AG09309 (cell line): Measurements from ENCODE around the gene SLC36A4.
"Not testable (repeated sequence)": the region's sequence is repeated elsewhere in the genome, so short reads cannot be mapped to it uniquely, and the experiment has no call there.

Experiments
- DNase-seq: peaks from one replicate; pipeline ENCODE4 v3.0.0-alpha.2; 2010; ENCODE audit warnings: low read depth
- H3K4me3 ChIP-seq: 2 replicates; pipeline ENCODE4 v1.5.1; 2011; ENCODE audit warnings: mild to moderate bottlenecking, low read depth, low read length, moderate library complexity; ENCODE audit not compliant: control insufficient read depth
- TF ChIP-seq, protein P1 (sequence below): IDR thresholded peaks from 2 replicates; pipeline ENCODE4 v1.5.1; 2011; ENCODE audit warnings: mild to moderate bottlenecking, low read depth, low read length, inconsistent platforms; ENCODE audit not compliant: insufficient read depth, control insufficient read depth; ENCODE audit errors: missing control alignments

The SLC36A4 gene

GRCh38 chr11:93197380-93198214 is at the start of gene SLC36A4:
SLC36A4 (minus strand) TSS chr11:93197991; CDS start chr11:93197832, 159 bp downstream.
- TF ChIP-seq, protein P1, sequence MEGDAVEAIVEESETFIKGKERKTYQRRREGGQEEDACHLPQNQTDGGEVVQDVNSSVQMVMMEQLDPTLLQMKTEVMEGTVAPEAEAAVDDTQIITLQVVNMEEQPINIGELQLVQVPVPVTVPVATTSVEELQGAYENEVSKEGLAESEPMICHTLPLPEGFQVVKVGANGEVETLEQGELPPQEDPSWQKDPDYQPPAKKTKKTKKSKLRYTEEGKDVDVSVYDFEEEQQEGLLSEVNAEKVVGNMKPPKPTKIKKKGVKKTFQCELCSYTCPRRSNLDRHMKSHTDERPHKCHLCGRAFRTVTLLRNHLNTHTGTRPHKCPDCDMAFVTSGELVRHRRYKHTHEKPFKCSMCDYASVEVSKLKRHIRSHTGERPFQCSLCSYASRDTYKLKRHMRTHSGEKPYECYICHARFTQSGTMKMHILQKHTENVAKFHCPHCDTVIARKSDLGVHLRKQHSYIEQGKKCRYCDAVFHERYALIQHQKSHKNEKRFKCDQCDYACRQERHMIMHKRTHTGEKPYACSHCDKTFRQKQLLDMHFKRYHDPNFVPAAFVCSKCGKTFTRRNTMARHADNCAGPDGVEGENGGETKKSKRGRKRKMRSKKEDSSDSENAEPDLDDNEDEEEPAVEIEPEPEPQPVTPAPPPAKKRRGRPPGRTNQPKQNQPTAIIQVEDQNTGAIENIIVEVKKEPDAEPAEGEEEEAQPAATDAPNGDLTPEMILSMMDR = no peak
- peak within 1 kb of the TSS; percentile 84 for H3K4me3 ChIP-seq
- DNase-seq = peak; percentile 93

DNA sequence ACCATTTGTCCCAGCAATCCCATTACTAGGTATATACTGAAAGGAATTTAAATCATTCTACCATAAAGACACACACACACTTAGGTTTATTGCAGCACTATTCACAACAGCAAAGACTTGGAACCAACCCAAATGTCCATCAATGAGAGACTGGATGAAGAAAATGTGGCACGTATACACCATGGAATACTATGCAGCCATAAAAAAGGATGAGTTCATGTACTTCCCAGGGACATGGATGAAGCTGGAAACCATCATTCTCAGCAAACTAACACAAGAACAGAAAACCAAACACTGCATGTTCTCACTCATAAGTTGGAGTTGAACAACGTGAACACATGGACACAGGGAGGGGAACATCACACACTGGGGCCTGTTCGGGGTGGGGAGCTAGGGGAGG is 49.0 kb upstream of the SLC36A4 start:
- not testable (repeated sequence) for DNase-seq, H3K4me3 ChIP-seq

GRCh38 chr11:93244018-93244417 is 46.2 kb upstream of the SLC36A4 start:
- H3K4me3 ChIP-seq = no peak overlapping the region
- no peak for DNase-seq
- TF ChIP-seq, protein P1 = no peak

GRCh38 chr11:93239966-93240365 is 42.2 kb upstream of the SLC36A4 start:
- H3K4me3 ChIP-seq = no peak overlapping the region
- TF ChIP-seq, protein P1 = no peak
- no peak for DNase-seq

GRCh38 chr11:93238956-93239355 is 41.2 kb upstream of the SLC36A4 start:
- DNase-seq = no peak
- TF ChIP-seq, protein P1 = no peak
- no peak overlapping the region for H3K4me3 ChIP-seq

DNA sequence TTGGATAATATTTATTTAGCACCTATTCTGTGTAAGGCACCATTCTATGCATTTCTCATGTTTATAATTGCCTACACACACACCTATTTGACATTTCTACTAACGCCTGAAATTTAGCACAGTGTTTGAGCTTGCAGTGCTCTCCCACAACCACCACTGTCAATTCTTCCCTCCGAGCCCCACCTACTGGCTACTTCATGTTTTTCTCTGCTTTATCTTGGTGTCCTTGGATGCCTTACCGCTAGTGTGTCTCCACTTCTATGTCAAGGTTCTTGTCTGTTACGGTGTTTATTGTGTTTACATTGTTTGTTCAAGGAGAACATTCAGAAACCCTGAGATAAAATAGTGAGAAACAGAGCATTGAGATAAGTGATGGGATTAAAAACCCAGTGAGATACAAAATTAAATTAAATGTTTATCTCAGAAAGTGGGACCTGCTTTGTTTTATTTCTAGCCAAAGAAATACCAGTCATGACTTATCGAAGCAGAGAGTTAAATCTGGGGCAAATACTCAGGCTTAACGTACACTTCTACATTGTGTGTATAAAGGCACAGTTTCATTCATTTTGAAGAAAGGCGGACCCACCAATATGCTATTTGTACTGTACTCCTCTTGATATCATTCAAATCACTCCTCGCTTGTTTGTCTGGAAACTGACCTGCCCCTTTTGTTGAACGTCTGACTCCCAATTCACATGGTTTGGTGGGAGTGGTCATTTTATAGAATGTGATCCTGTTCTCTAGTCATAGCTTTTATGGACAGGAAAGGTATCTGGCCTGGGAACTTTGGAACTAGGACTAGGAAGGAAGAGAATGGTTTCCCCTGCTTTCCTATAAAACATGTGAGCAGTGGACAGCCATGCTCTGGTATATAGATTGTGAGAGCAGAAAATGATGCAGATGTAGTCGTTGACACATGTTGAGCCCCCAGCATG is 39.2 kb upstream of the SLC36A4 start:
- DNase-seq = peak; percentile 8
- TF ChIP-seq, protein P1 = peak; percentile 50
- no peak overlapping the region for H3K4me3 ChIP-seq
